Measurements from ENCODE around the gene MYMK. TPM values are rescaled to one million over a fixed set of nuclear protein-coding genes. Genes with fewer than 3 reads are reported as not detected.

MYMK gene
- total RNA-seq, 1 donor from 2014 or later: not detected

- no peak for TF ChIP-seq CTCF (IDR thresholded peaks at IDR 0.05; ENCODE audit: unreplicated experiment)
- no peak for DNase-seq (ENCODE audit: low spot score in 2 of 2, unreplicated experiment in 2 of 2)
- no peaks in the 10 kb centered on the region for H3K36me3 Mint-ChIP-seq
- H3K4me3 Mint-ChIP-seq: no peak overlapping the region
- no peak overlapping the region for H3K27ac Mint-ChIP-seq
- H3K9me3 Mint-ChIP-seq: no peaks in the 10 kb centered on the region
- peaks cover 33% of the 10 kb centered on the region for H3K4me1 Mint-ChIP-seq
- no peaks in the 10 kb centered on the region for H3K27me3 Mint-ChIP-seq (ENCODE audit: low read depth)
Measured at GRCh38 chr9:133518706-133519449, 5.9 kb downstream of the MYMK start.

- no peaks in the 10 kb centered on the region for H3K9me3 Mint-ChIP-seq
- no peak overlapping the region for H3K27ac Mint-ChIP-seq
- no peak for DNase-seq (ENCODE audit: low spot score in 2 of 2, unreplicated experiment in 2 of 2)
- H3K4me3 Mint-ChIP-seq: no peak overlapping the region
- peaks cover 32% of the 10 kb centered on the region for H3K4me1 Mint-ChIP-seq
- no peaks in the 10 kb centered on the region for H3K27me3 Mint-ChIP-seq (ENCODE audit: low read depth)
- TF ChIP-seq CTCF (IDR thresholded peaks at IDR 0.05; ENCODE audit: unreplicated experiment): no peak
- H3K36me3 Mint-ChIP-seq: no peaks in the 10 kb centered on the region
Measured at GRCh38 chr9:133518200-133518599, 6.6 kb downstream of the MYMK start.

- Mint-ChIP-seq H3K27me3 (ENCODE audit: low read depth) (no peaks in the 10 kb centered on the region), H3K9me3 (no peaks in the 10 kb centered on the region), H3K27ac (no peak overlapping the region), H3K4me1 (peaks cover 30% of the 10 kb centered on the region), H3K4me3 (no peak overlapping the region), H3K36me3 (no peaks in the 10 kb centered on the region)
- TF ChIP-seq CTCF (IDR thresholded peaks at IDR 0.05; ENCODE audit: unreplicated experiment): no peak
- no peak for DNase-seq (ENCODE audit: low spot score in 2 of 2, unreplicated experiment in 2 of 2)
Measured at GRCh38 chr9:133517711-133518110, 7.0 kb downstream of the MYMK start.

- no peaks in the 10 kb centered on the region for H3K9me3 Mint-ChIP-seq
- no peaks in the 10 kb centered on the region for H3K36me3 Mint-ChIP-seq
- no peak for DNase-seq (ENCODE audit: low spot score in 2 of 2, unreplicated experiment in 2 of 2)
- TF ChIP-seq CTCF (IDR thresholded peaks at IDR 0.05; ENCODE audit: unreplicated experiment): no peak
- H3K27me3 Mint-ChIP-seq (ENCODE audit: low read depth): no peaks in the 10 kb centered on the region
- H3K4me1 Mint-ChIP-seq: peaks cover 30% of the 10 kb centered on the region
- H3K27ac Mint-ChIP-seq: no peak overlapping the region
- no peak overlapping the region for H3K4me3 Mint-ChIP-seq
Measured at GRCh38 chr9:133516961-133517350, 7.8 kb downstream of the MYMK start.

- H3K27ac Mint-ChIP-seq: peak overlapping the region; percentile 5
- no peaks in the 10 kb centered on the region for H3K27me3 Mint-ChIP-seq (ENCODE audit: low read depth)
- no peaks in the 10 kb centered on the region for H3K9me3 Mint-ChIP-seq
- H3K36me3 Mint-ChIP-seq: no peaks in the 10 kb centered on the region
- TF ChIP-seq CTCF (IDR thresholded peaks at IDR 0.05; ENCODE audit: unreplicated experiment): no peak
- H3K4me3 Mint-ChIP-seq: no peak overlapping the region
- H3K4me1 Mint-ChIP-seq: peaks cover 30% of the 10 kb centered on the region
- DNase-seq (ENCODE audit: low spot score in 2 of 2, unreplicated experiment in 2 of 2): no peak
Measured at GRCh38 chr9:133516256-133516960, 8.4 kb downstream of the MYMK start.
